Inferior parietal cortex (tissue), 1 donor: ENCODE data around the gene SORT1.
"Not testable (repeated sequence)": the region's sequence is repeated elsewhere in the genome, so short reads cannot be mapped to it uniquely, and the experiment has no call there.

Source experiments
- DNase-seq: peaks from one replicate; pipeline ENCODE4 v3.0.0-alpha.2; 2016; ENCODE audit errors: extremely low spot score

The SORT1 gene

GRCh38 chr1:109397581-109398342, at the start of gene SORT1:
Gene SORT1, minus strand, starts transcription at chr1:109397918. Its CDS starts 26 bp downstream, at chr1:109397892.
- DNase-seq: peak; percentile 95

- not testable (repeated sequence) for DNase-seq
These were observed 48.4 kb upstream of the SORT1 start for GRCh38 chr1:109445949-109446695.

GRCh38 chr1:109444346-109444745, 46.6 kb upstream of the SORT1 start:
- DNase-seq: no peak

- DNase-seq: no peak
These were observed 45.8 kb upstream of the SORT1 start for GRCh38 chr1:109443476-109443875.

GRCh38 chr1:109441069-109441468, 43.4 kb upstream of the SORT1 start:
- no peak for DNase-seq

- no peak for DNase-seq
These were observed 41.1 kb upstream of the SORT1 start for GRCh38 chr1:109438798-109439297.

GRCh38 chr1:109434484-109434883, 36.8 kb upstream of the SORT1 start:
- DNase-seq: no peak

GRCh38 chr1:109433322-109433721, 35.6 kb upstream of the SORT1 start:
- DNase-seq: no peak

GRCh38 chr1:109432336-109432735, 34.6 kb upstream of the SORT1 start:
- DNase-seq: no peak

- no peak for DNase-seq
These were observed 29.4 kb upstream of the SORT1 start for GRCh38 chr1:109427171-109427467.

GRCh38 chr1:109426281-109427170, 28.8 kb upstream of the SORT1 start, which contains the start of gene PSMA5:
Gene PSMA5, minus strand, starts transcription at chr1:109426448. Its CDS starts 118 bp downstream, at chr1:109426330.
- peak; percentile 99 for DNase-seq

- DNase-seq: peak; percentile 27
These were observed 27.9 kb upstream of the SORT1 start for GRCh38 chr1:109425391-109426280.

- no peak for DNase-seq
These were observed 25.8 kb upstream of the SORT1 start for GRCh38 chr1:109423498-109423897.

GRCh38 chr1:109412551-109412950, 14.8 kb upstream of the SORT1 start:
- no peak for DNase-seq

- no peak for DNase-seq
These were observed 7.1 kb upstream of the SORT1 start for GRCh38 chr1:109404838-109405237.

GRCh38 chr1:109402025-109402424, 4.3 kb upstream of the SORT1 start:
- DNase-seq: no peak

GRCh38 chr1:109400035-109400655, 2.4 kb upstream of the SORT1 start:
- peak; percentile 40 for DNase-seq

GRCh38 chr1:109399326-109399957, 1.7 kb upstream of the SORT1 start:
- peak; percentile 98 for DNase-seq

- DNase-seq: no peak
These were observed 866 bp upstream of the SORT1 start for GRCh38 chr1:109398343-109399225.
